HepG2 (cell line): Measurements from ENCODE around the gene SLC25A33. TPM values are rescaled to one million over a fixed set of nuclear protein-coding genes. Genes with fewer than 3 reads are reported as not detected.

Experiments
- ATAC-seq: fragments of 200-7000 bp; cut with Tn5 transposase; 3 replicates; pipeline ENCODE4 v1.9.1; 2020; ENCODE audit warnings: mild to moderate bottlenecking, moderate library complexity
- BruUV-seq: library from RNA; stranded (reverse); fragments of 400-500 nt; replicated peaks from 2 replicates; lab custom pipeline; 2021; lab: Mats Ljungman, UMichigan
- CTCF ChIA-PET: fragments of 300-600 bp; formaldehyde crosslinking; extraction: SDS; loops from one replicate; lab custom pipeline; 2021; ENCODE audit warnings: low total read pairs, inconsistent platforms, low intra/inter-chr PET ratio; lab: Yijun Ruan, JAX
- POLR2A ChIA-PET: fragments of 350-600 bp; sonication (Branson Sonifier 250); formaldehyde crosslinking; loops from one replicate; lab custom pipeline; 2020; ENCODE audit warnings: antibody characterized with exemption, inconsistent platforms; lab: Yijun Ruan, JAX
- DNase-seq: peaks from one replicate; pipeline ENCODE4 v3.0.0-alpha.2; 2015; ENCODE audit warnings: low spot score
- FAIRE-seq: peaks from 3 replicates; lab custom pipeline; 2011; peaks lifted over from hg19 to GRCh38; lab: Jason Lieb, UNC
- H2AFZ ChIP-seq: one replicate; pipeline ENCODE4 v1.6.1; 2011; ENCODE audit warnings: low read length, inconsistent platforms
- H3K27ac ChIP-seq: fragments of 300-600 bp; 3 replicates; pipeline ENCODE4 v1.8.0; 2011; ENCODE audit warnings: mixed run types, mild to moderate bottlenecking, mixed read lengths, low read length, inconsistent platforms; ENCODE audit not compliant: insufficient read depth; ENCODE audit errors: extremely low read length
- H3K27me3 ChIP-seq, 2 experiments: fragments of 200-600 bp in 1 of 2; 2 replicates in 1 of 2; 3 replicates in 1 of 2; pipeline versions ENCODE4 v1.6.0 to v1.8.0; 2011; ENCODE audit warnings: low read length in 2 of 2, mild to moderate bottlenecking in 2 of 2, moderate library complexity in 2 of 2, inconsistent platforms in 1 of 2; ENCODE audit not compliant: insufficient read depth in 2 of 2, control insufficient read depth in 1 of 2
- H3K36me3 ChIP-seq, 2 experiments: fragments of 200-600 bp in 1 of 2; replicated peaks in 1 of 2; 2 replicates in 1 of 2; 3 replicates in 1 of 2; pipeline versions ENCODE4 v1.5.1 to v1.8.0; 2011; ENCODE audit warnings: low read length in 2 of 2, inconsistent platforms in 1 of 2; ENCODE audit not compliant: insufficient read depth in 2 of 2, control insufficient read depth in 1 of 2
- H3K4me1 ChIP-seq: 2 replicates; pipeline ENCODE4 v1.5.1; 2012; ENCODE audit warnings: low read length, inconsistent platforms; ENCODE audit not compliant: insufficient read depth
- H3K4me2 ChIP-seq: 2 replicates; pipeline ENCODE4 v1.6.0; 2011; ENCODE audit warnings: low read depth, low read length, inconsistent platforms
- H3K4me3 ChIP-seq, 3 experiments: fragments of 200-600 bp in 1 of 3; sonication (generic), shearing (Covaris generic) in 1 of 3; replicated peaks in 1 of 3; 2 replicates each; pipeline ENCODE4 v1.5.1; 2011 to 2016; ENCODE audit warnings: low read length in 3 of 3, inconsistent platforms in 2 of 3, low read depth in 2 of 3, mild to moderate bottlenecking in 2 of 3, control low read depth in 1 of 3, mixed read lengths in 1 of 3; ENCODE audit not compliant: insufficient read depth in 1 of 3
- H3K79me2 ChIP-seq: one replicate; pipeline ENCODE4 v1.6.1; 2011; ENCODE audit warnings: low read length, inconsistent platforms; ENCODE audit not compliant: insufficient read depth
- H3K9ac ChIP-seq: 2 replicates; pipeline ENCODE4 v1.6.0; 2011; ENCODE audit warnings: mild to moderate bottlenecking, low read depth, low read length, inconsistent platforms; ENCODE audit not compliant: insufficient read depth
- H3K9me3 ChIP-seq: 2 replicates; pipeline ENCODE4 v1.5.1; 2012; ENCODE audit warnings: mild to moderate bottlenecking, low read length
- H4K20me1 ChIP-seq: 2 replicates; pipeline ENCODE4 v1.6.0; 2011; ENCODE audit warnings: inconsistent platforms, mild to moderate bottlenecking, low read length, moderate library complexity; ENCODE audit not compliant: insufficient read depth
- ARNTL ChIP-seq: sonication (generic); formaldehyde crosslinking; IDR thresholded peaks from 2 replicates; pipeline ENCODE4 v1.4.0; 2020; ENCODE audit warnings: mild to moderate bottlenecking, missing genetic modification reagents
- BCL3 ChIP-seq: sonication (generic); formaldehyde crosslinking; IDR thresholded peaks from 2 replicates; pipeline ENCODE4 v1.5.1; 2020; ENCODE audit warnings: mild to moderate bottlenecking, missing genetic modification reagents, moderate library complexity
- DMAP1 ChIP-seq: IDR thresholded peaks from 2 replicates; pipeline ENCODE4 v1.6.1; 2016
- EED ChIP-seq: sonication (generic); formaldehyde crosslinking; IDR thresholded peaks from 2 replicates; pipeline ENCODE4 v1.5.0; 2020; ENCODE audit warnings: mild to moderate bottlenecking, missing genetic modification reagents
- FIP1L1 ChIP-seq: fragments of 200-400 bp; formaldehyde crosslinking; IDR thresholded peaks from 2 replicates; pipeline ENCODE4 v1.6.1; 2018; ENCODE audit warnings: low read depth, mild to moderate bottlenecking, low read length, moderate library complexity, borderline replicate concordance; ENCODE audit not compliant: insufficient read depth
- IRX3 ChIP-seq: sonication (generic); formaldehyde crosslinking; IDR thresholded peaks from 2 replicates; pipeline ENCODE4 v1.8.1; 2023; ENCODE audit warnings: mild to moderate bottlenecking, low read depth, missing genetic modification reagents, borderline replicate concordance
- SAP130 ChIP-seq: IDR thresholded peaks from 2 replicates; pipeline ENCODE4 v1.6.1; 2016; ENCODE audit warnings: low read depth
- SRY ChIP-seq: sonication (generic); formaldehyde crosslinking; IDR thresholded peaks from 2 replicates; pipeline ENCODE4 v1.8.0; 2022; ENCODE audit warnings: mild to moderate bottlenecking, missing genetic modification reagents
- ZNF280B ChIP-seq: sonication (generic); formaldehyde crosslinking; IDR thresholded peaks from 2 replicates; pipeline ENCODE4 v1.5.0; 2020; ENCODE audit warnings: missing genetic modification reagents, mild to moderate bottlenecking, borderline replicate concordance
- ZNF33B ChIP-seq: sonication (generic); formaldehyde crosslinking; IDR thresholded peaks from 2 replicates; pipeline ENCODE4 v1.5.1; 2020; ENCODE audit warnings: mild to moderate bottlenecking, missing genetic modification reagents
- ZNF552 ChIP-seq: sonication (generic); formaldehyde crosslinking; IDR thresholded peaks from 2 replicates; pipeline ENCODE4 v1.9.0; 2022; ENCODE audit warnings: missing genetic modification reagents, mild to moderate bottlenecking, borderline replicate concordance
- ZNF770 ChIP-seq: sonication (generic); formaldehyde crosslinking; IDR thresholded peaks from 2 replicates; pipeline ENCODE4 v1.5.0; 2020; ENCODE audit warnings: mild to moderate bottlenecking, missing genetic modification reagents
- ZSCAN31 ChIP-seq: sonication (generic); formaldehyde crosslinking; IDR thresholded peaks from 2 replicates; pipeline ENCODE4 v1.5.0; 2020; ENCODE audit warnings: low read depth, mild to moderate bottlenecking, missing genetic modification reagents
- ZXDC ChIP-seq: sonication (generic); formaldehyde crosslinking; IDR thresholded peaks from 2 replicates; pipeline ENCODE4 v1.5.0; 2020; ENCODE audit warnings: mild to moderate bottlenecking, missing genetic modification reagents
- WGBS: methylation state at CpG from one replicate; pipeline ENCODE4 v1.1.6; 2017; ENCODE audit warnings: low lambda C conversion rate; 5-methylcytosine and 5-hydroxymethylcytosine counted together
- in situ Hi-C: cut with HindIII; loops from 2 replicates; pipeline ENCODE4 v1.10.0; 2017; ENCODE audit warnings: low pct_unique_long_range_greater_than_20kb; ENCODE audit not compliant: extremely low pct_ligation_motif_present
- intact Hi-C: fragments of 100-400 bp; cut with micrococcal nuclease; formaldehyde crosslinking; loops from one replicate; pipeline ENCODE4 v1.10.0; 2022; ENCODE audit not compliant: unreplicated experiment
- polyA plus RNA-seq, 8 experiments: library from polyadenylated mRNA; depleted of rRNA in 3 of 8; stranded (reverse) in 7 of 8; unstranded in 1 of 8; fragments of >200 nt; fragmentation: Illumina TruSeq in 4 of 8; extraction: Trizol in 4 of 8; gene quantifications; 2 replicates each; pipeline versions ENCODE4 v1.2.1 to v1.2.3, GENCODE V29; 2011 to 2016; ENCODE audit warnings: low read depth in 4 of 8, missing spikeins in 1 of 8, mixed read lengths in 1 of 8; ENCODE audit not compliant: insufficient read depth in 1 of 8
- total RNA-seq, 5 experiments: library from RNA; depleted of rRNA; stranded (reverse); fragments of >200 nt; fragmentation: Illumina TruSeq; extraction: Trizol; gene quantifications; 2 replicates each; pipeline ENCODE4 v1.2.3, GENCODE V29; 2016; ENCODE audit warnings: low read depth in 1 of 5

SLC25A33 gene
- total and polyA plus RNA-seq, 2 of the 13 experiments (the other 11 are each of a cell fraction or from before 2014, with no cell fraction given) = 15.4 to 50.3 TPM

- no peak overlapping the region for H2AFZ ChIP-seq
- H3K4me2 ChIP-seq = peak overlapping the region; percentile 92
- peak overlapping the region; percentile 72 for H3K9ac ChIP-seq
- ChIA-PET CTCF (no interaction called here), POLR2A (interaction anchor here (0.9 to 1.6 kb wide), 3 partner anchors 26 to 128 kb away, joined by 3 to 4 read pairs (median 3); no protein-coding TSS in a partner anchor)
- peaks cover 51% of the 10 kb centered on the region for H3K79me2 ChIP-seq
- H3K9me3 ChIP-seq = no peaks in the 10 kb centered on the region
- intact Hi-C loops (no loop called here), in situ Hi-C loops (no loop called here)
- H3K27ac ChIP-seq = peak overlapping the region; percentile 48
- FAIRE-seq (no peak), ATAC-seq (peak; percentile 1; the same call in 1 of the 3 replicates), DNase-seq (no peak)
- peak overlapping the region; percentile 66 to 82 (median 70) for H3K4me3 ChIP-seq
- TSS peak; percentile 32 for BruUV-seq
- peaks cover 53% of the 10 kb centered on the region for H3K4me1 ChIP-seq
- peaks cover 0 to 6% of the 10 kb centered on the region in 2 experiments; a peak in 1 of 5 replicates for H3K36me3 ChIP-seq
- H3K27me3 ChIP-seq = no peaks in the 10 kb centered on the region
- peaks cover 27% of the 10 kb centered on the region for H4K20me1 ChIP-seq
- WGBS = under 1% methylated on average over 21 of the region's 63 CpGs
- 0 out of 2 replicates have a peak, but pooled peaks have one; percentile 43 for TF ChIP-seq SRY (CRISPR knock-in tag)
- TF ChIP-seq EED (CRISPR knock-in tag) = no peak
- TF ChIP-seq SAP130 (CRISPR knock-in tag) = 0 out of 2 replicates have a peak, but pooled peaks have one; percentile 30
- TF ChIP-seq ARNTL (CRISPR knock-in tag) = no peak
- no peak for TF ChIP-seq ZNF280B (CRISPR knock-in tag)
- no peak for TF ChIP-seq FIP1L1
- no peak for TF ChIP-seq BCL3
- TF ChIP-seq DMAP1 = peak; percentile 23; the same call in 1 of the 2 replicates
- no peak for TF ChIP-seq IRX3 (CRISPR knock-in tag)
- TF ChIP-seq ZNF552 (CRISPR knock-in tag) = no peak
- TF ChIP-seq ZNF770 (CRISPR knock-in tag) = peak; percentile 58; the same call in 1 of the 2 replicates
- no peak for TF ChIP-seq ZNF33B (CRISPR knock-in tag)
- no peak for TF ChIP-seq ZXDC
- TF ChIP-seq ZSCAN31 (CRISPR knock-in tag) = 0 out of 2 replicates have a peak, but pooled peaks have one; percentile 35
These were observed 50.0 kb downstream of the SLC25A33 start for GRCh38 chr1:9589144-9589718.
